Hippocampal formation (tissue), 2 donors: Measurements from ENCODE around the gene RBPMS2.

Experiments
- DNase-seq, 2 donors: peaks; one replicate each; lab custom pipeline; 2025; lab: John Stamatoyannopoulos, UW

The RBPMS2 gene

DNA sequence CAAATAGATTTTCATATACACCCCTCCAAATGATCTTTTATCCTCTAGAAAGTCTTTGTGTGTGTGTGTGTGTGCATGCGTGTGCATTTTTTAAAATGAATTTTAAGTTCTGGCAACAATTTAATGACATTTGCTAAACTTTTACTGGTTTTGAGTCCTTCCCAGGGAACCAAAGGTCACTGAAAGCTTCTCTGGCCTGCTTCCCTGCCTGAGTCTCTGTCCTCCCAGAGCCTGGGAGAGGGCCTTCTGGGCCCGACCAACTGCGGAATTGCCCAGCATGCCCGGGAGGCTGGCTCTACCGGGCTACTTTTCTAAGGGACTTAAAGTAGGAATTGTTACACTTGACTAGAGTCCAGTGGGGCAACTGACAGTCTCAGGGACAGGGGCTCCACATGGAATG lies 7.4 kb upstream of the RBPMS2 start:
- no peak for DNase-seq

GRCh38 chr15:64781299-64781698 lies 5.9 kb upstream of the RBPMS2 start:
- DNase-seq: no peak

DNA sequence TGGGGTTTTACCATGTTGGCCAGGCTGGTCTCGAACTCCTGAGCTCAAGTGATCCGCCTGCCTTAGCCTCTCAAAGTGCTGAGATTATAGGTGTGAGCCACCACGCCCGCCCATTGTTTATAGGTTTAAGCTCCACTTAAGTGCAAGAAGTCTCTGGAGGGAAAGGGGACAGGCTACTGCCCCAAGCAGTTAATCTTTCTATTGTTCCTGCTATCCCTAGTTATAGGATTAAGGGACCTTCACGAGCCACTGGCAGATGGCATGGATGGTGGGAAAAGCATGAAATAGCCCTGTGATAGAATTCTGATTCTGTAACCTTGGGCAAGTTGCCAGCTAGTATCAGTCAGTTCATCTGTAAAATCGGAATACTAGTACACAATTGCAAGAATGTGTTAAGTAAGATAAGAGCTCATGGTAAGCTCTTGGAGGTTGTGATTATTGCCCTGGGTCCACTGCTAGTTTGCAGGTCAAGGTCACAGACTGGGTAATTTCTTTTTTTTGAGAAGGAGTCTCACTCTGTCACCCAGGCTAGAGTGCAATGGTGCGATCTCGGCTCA lies 5.3 kb upstream of the RBPMS2 start:
- no peak for DNase-seq

- DNase-seq: no peak
These were observed 4.2 kb upstream of the RBPMS2 start for GRCh38 chr15:64779630-64780029.

DNA sequence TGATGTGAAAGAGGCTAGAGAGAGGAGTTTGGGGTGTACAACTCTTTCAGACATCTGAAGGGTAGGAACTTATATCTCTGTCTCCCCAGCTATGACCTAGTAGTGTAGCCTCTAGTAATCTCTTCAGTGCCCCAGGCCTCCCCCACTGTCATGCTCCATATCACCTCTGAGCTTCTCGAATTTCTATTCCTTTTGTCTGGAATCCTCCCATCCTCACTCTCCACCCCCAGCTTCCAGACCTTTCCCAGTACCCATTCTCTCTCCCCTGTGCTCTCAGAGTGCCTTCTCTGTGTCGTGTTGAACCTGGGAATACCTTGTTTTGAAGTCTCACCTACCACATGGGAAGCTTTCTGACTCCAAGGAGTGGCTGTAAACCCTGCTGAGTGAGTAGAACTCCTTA lies 3.6 kb upstream of the RBPMS2 start:
- DNase-seq: no peak

DNA sequence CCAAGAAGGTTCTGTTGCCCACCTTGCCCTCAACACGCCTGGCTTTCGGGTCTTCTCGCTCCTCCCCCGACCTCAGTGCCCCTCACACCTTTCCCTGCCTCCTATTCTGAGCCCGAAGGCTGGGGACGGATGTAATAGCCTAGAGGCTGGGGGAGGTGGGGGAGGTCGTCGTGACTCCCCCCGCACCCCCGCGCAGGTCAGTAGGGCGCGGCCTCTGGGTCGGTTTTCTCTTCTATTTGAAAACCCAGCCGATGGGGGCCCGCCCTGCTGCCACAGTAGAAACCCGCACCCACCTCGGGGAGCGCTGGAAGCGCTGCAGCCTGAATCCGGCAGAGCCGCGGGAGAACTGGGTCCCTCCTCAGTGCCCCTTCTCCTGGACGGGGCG lies 1.0 kb upstream of the RBPMS2 start:
- no peak for DNase-seq

DNA sequence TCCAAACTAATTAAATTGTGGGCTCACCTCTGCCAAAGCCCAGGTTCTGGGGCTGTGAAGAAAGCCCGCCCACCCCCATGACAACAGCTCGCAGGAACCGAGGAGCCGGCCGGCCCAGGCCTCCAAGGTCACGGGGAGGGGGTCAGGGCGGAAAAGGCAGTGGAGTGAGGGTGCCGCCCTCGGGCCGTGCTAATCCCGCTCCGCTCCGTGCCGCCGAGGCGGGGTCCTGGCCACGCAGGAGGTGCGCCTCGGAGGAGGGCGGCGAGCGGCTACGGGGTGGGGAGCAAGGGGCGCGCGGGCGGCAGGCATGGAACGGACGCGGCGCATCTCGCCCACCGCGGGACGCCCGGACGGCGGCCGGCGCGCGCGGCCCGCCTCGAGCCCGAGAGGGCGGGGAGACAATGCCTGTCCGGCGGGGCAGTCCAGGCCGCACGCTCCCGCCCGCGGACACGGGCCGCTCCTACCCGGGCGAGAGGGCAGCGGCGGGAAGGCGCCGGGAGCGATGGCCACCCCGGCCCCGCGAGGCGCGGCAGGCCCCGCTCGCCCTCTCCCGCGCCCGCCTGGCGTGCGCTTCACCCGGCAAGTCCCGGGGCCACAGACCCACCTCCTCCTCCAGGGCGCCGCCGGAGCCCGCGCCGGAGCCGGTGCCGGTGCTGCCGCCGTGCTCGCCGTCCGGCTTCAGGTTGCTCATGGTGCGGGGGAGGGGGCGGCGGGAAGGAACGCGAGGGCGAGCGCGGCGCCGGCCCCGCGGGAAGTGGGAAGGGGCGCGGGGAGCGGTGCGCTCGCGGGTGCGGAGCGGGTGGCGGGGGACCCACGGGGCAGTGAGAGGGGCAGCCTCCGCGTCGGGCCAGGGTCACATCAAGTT lies 528 bp downstream of the RBPMS2 start:
- no peak for DNase-seq

GRCh38 chr15:64774037-64774628 lies 1.3 kb downstream of the RBPMS2 start:
- DNase-seq: no peak

- DNase-seq: no peak
These were observed 1.8 kb downstream of the RBPMS2 start for GRCh38 chr15:64773606-64774005.

- no peak for DNase-seq
These were observed 2.4 kb downstream of the RBPMS2 start for GRCh38 chr15:64772964-64773363.

- no peak for DNase-seq
These were observed 2.9 kb downstream of the RBPMS2 start for GRCh38 chr15:64772488-64772887.

- DNase-seq: no peak
These were observed 4.8 kb downstream of the RBPMS2 start for GRCh38 chr15:64770626-64771025.

DNA sequence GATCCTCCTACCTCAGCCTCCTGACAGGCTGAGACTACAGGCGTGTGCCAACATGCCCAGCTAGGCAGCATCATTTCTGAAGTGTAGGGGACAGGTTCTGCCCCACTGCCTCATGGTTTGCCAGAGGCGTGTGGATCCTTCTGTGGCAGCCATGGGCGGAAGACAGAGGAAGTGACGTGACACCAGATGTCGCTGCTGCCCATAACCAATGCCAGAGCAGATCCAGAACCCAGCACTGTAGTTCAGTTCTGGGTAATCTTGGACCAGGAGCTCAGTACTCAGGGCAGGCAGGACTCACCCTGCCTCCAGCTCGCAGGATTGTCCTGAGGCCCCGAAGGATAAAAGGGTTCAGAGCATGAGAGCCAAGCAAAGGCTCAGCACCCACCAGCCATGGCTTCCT lies 8.2 kb downstream of the RBPMS2 start:
- no peak for DNase-seq

- DNase-seq: no peak
These were observed 9.3 kb downstream of the RBPMS2 start for GRCh38 chr15:64766058-64766457.

- no peak for DNase-seq
These were observed 11.5 kb downstream of the RBPMS2 start for GRCh38 chr15:64763874-64764273.

DNA sequence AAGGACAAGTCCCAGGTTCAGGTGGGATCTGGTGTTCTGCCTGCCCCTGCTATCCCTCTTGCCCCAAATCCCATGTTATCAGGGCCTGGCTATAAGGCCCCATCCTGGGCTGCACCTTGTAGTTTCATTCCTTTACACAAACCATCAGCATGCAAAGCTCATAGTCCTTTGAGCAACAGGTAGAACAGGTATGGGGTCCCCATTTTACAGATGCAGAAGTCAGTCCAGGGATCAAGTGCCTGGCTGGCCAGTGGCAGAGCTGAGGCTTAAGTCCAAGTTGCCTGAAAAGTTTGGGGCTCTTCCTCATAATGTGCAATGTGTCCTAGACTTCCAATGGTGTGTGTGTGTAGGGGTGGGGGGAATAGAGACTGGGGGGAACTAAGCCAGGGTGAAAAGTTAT lies 11.9 kb downstream of the RBPMS2 start:
- DNase-seq: no peak

DNA sequence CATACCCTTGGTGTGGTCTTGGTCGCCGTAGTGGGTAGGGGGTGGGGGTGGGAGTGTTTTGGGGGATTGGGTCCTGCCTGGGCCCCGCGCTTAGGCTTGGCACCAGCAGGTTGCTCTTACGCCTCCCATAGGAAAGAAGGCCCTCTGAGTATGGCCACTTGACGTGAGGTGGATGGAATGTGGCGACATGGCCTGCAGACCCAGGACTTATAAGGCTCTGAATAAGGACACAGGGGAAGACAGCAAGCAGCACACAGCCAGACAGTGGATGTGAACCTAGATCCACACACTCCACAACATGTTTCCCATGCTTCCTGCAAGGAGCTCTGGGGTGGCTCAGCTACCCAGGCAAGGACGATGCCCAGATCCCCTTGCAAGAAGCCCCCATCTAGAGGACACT lies 12.4 kb downstream of the RBPMS2 start:
- no peak for DNase-seq

DNA sequence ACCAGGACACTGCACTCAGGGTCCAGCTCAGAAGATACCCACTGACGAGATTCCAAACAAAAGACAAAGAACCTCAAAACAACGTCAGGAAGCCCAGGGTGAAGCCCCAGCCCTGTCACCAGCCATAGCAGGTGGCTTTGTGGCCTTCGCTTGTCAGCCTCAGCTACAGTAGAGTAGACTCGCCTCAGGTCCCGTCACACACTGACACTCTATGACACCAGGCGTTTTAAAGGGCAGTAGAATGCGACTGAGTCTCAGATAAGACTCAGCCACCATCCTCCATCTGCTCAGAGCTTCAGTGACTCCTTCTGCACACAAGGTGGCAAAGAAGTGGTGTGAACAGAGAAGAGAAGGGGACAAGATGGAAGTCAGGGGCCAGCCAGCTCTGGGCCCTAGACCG lies 12.8 kb downstream of the RBPMS2 start:
- no peak for DNase-seq

DNA sequence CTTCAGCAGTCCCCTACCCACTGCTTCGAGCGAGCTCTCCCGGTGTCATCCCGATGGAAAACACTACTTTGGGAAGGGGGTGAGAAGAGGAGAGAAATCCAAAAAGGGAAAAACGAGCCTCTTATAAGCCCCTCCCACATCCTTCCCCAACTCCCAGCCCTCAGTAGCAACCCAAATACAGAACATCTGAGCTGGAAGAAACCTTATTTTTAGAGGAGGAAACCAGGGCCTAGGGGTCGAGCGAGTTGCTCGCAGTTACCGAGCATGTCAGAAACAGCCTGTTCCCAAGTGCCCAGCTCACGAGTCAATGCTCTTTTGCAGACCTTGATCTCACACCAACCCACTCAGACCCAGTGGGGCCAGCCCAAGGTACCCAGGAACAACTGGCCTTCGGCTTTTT lies 14.2 kb downstream of the RBPMS2 start:
- no peak for DNase-seq

GRCh38 chr15:64760056-64760455 lies 15.3 kb downstream of the RBPMS2 start:
- no peak for DNase-seq

DNA sequence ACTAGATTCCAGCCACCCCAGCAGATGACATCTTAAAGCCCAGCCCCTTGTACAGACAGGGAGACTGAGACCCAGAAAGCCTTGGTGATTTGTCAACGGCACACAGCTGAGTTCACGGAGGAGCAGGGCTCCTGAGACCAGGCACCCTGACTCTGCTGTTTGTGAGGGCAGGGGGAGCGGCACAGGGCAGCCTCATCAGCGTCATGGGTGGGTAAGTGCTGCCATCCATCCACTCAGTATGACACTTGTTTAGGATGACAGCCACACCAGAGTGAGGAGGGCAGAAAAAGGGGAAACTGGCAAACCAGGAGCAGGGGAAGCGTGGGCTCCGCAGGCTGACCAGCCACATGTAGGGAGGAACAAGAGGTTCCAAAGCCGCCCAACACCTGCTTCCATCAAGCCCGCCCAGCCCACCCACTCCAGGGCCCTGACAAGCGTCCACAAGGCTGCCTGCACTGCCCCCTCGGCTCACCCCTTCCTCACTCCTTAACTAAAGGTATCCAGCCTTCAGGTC lies 19.9 kb downstream of the RBPMS2 start:
- no peak for DNase-seq

GRCh38 chr15:64754663-64755426 lies 20.5 kb downstream of the RBPMS2 start:
- no peak for DNase-seq
